Endothelial cell of umbilical vein (primary cell): ENCODE data around the gene GCAT. TPM values are rescaled to one million over a fixed set of nuclear protein-coding genes. Genes with fewer than 3 reads are reported as not detected.

Source experiments
- BruUV-seq: library from RNA; stranded (reverse); fragments of 400-500 nt; replicated peaks from 2 replicates; lab custom pipeline; 2021; lab: Mats Ljungman, UMichigan
- CTCF ChIA-PET: fragments of 300-600, 350-600 bp; sonication (Branson Sonifier 250); formaldehyde crosslinking; loops from one replicate; lab custom pipeline; 2021; ENCODE audit warnings: antibody characterized with exemption, inconsistent platforms; lab: Charles Lee
- POLR2A ChIA-PET: fragments of 300-600, 350-600 bp; sonication (Branson Sonifier 250); formaldehyde crosslinking; loops from one replicate; lab custom pipeline; 2021; ENCODE audit warnings: antibody characterized with exemption, inconsistent platforms; lab: Charles Lee
- DNase-seq: peaks from one replicate; pipeline ENCODE4 v3.0.0-alpha.2; 2011; ENCODE audit warnings: low read depth, low spot score
- FAIRE-seq: peaks from 2 replicates; lab custom pipeline; 2011; peaks lifted over from hg19 to GRCh38; lab: Jason Lieb, UNC
- H2AFZ ChIP-seq: 2 replicates; pipeline ENCODE4 v1.6.0; 2012; ENCODE audit warnings: low read depth, low read length, control low read depth, inconsistent platforms
- H3K27ac ChIP-seq: 2 replicates; pipeline ENCODE4 v1.5.1; 2011; ENCODE audit warnings: low read depth, mild to moderate bottlenecking, control low read depth, low read length, moderate library complexity; ENCODE audit not compliant: insufficient read depth
- H3K27me3 ChIP-seq, 2 experiments: 2 replicates each; pipeline versions ENCODE4 v1.6.0 to v1.6.1; 2011; ENCODE audit warnings: low read length in 2 of 2, mixed read lengths in 1 of 2; ENCODE audit not compliant: control insufficient read depth in 2 of 2, insufficient read depth in 2 of 2
- H3K36me3 ChIP-seq, 2 experiments: 2 replicates in 1 of 2; 3 replicates in 1 of 2; pipeline ENCODE4 v1.5.1; 2011; ENCODE audit warnings: low read length in 2 of 2, mild to moderate bottlenecking in 1 of 2, moderate library complexity in 1 of 2; ENCODE audit not compliant: control insufficient read depth in 2 of 2, insufficient read depth in 2 of 2; ENCODE audit errors: extremely low read depth in 1 of 2
- H3K4me1 ChIP-seq: 3 replicates; pipeline ENCODE4 v1.5.1; 2011; ENCODE audit warnings: mild to moderate bottlenecking, low read length; ENCODE audit not compliant: control insufficient read depth, insufficient read depth; ENCODE audit errors: extremely low read depth
- H3K4me2 ChIP-seq: 2 replicates; pipeline ENCODE4 v1.6.1; 2011; ENCODE audit warnings: low read length, control low read depth, mixed read lengths; ENCODE audit not compliant: insufficient read depth
- H3K4me3 ChIP-seq, 3 experiments: fragments of 200-600 bp in 1 of 3; sonication (generic), shearing (Covaris generic) in 1 of 3; replicated peaks in 1 of 3; 2 replicates each; pipeline ENCODE4 v1.5.1; 2011 to 2016; ENCODE audit warnings: control low read depth in 3 of 3, low read length in 3 of 3, mild to moderate bottlenecking in 2 of 3, inconsistent platforms in 1 of 3, low read depth in 1 of 3, moderate library complexity in 1 of 3; ENCODE audit not compliant: insufficient read depth in 1 of 3
- H3K79me2 ChIP-seq: 2 replicates; pipeline ENCODE4 v1.6.0; 2012; ENCODE audit warnings: low read length, inconsistent platforms; ENCODE audit not compliant: control insufficient read depth, insufficient read depth
- H3K9ac ChIP-seq: replicated peaks from 2 replicates; pipeline ENCODE3; 2011; ENCODE audit warnings: low read length, control low read depth; ENCODE audit not compliant: insufficient read depth; ENCODE audit errors: extremely low read depth
- H3K9me1 ChIP-seq: replicated peaks from 3 replicates; pipeline ENCODE4 v1.6.0; 2011; ENCODE audit warnings: mild to moderate bottlenecking, low read length; ENCODE audit not compliant: control insufficient read depth, insufficient read depth; ENCODE audit errors: extremely low read depth
- H3K9me3 ChIP-seq: replicated peaks from 2 replicates; pipeline ENCODE4 v1.5.1; 2012; ENCODE audit warnings: low read length, inconsistent platforms; ENCODE audit not compliant: control insufficient read depth, insufficient read depth
- H4K20me1 ChIP-seq: replicated peaks from 2 replicates; pipeline ENCODE3; 2011; ENCODE audit warnings: mild to moderate bottlenecking, low read length; ENCODE audit not compliant: control insufficient read depth, insufficient read depth; ENCODE audit errors: extremely low read depth
- CTCF ChIP-seq, 2 donors: IDR thresholded peaks; 1 replicate in 1 of 2; 2 replicates in 1 of 2; pipeline ENCODE4 v1.5.1; 2011; ENCODE audit warnings: low read length in 2 of 2, mild to moderate bottlenecking in 2 of 2, moderate library complexity in 2 of 2, control low read depth in 1 of 2, inconsistent platforms in 1 of 2, low read depth in 1 of 2; ENCODE audit not compliant: insufficient read depth in 1 of 2; ENCODE audit errors: extremely low read depth in 1 of 2
- FOS ChIP-seq: IDR thresholded peaks from 2 replicates; pipeline ENCODE4 v1.6.1; 2011; ENCODE audit warnings: mild to moderate bottlenecking, low read length, moderate library complexity, borderline replicate concordance; ENCODE audit not compliant: insufficient read depth
- GATA2 ChIP-seq: IDR thresholded peaks from 2 replicates; pipeline ENCODE4 v1.7.0; 2011; ENCODE audit warnings: low read depth, mild to moderate bottlenecking, moderate library complexity, mixed read lengths, low read length; ENCODE audit not compliant: insufficient read length, insufficient read depth
- JUN ChIP-seq: IDR thresholded peaks from 2 replicates; pipeline ENCODE4 v1.6.1; 2011; ENCODE audit warnings: borderline replicate concordance, low read depth; ENCODE audit not compliant: insufficient read length, insufficient read depth
- POLR2AphosphoS5 ChIP-seq: IDR thresholded peaks from 2 replicates; pipeline ENCODE4 v1.6.1; 2012; ENCODE audit warnings: low read depth, mild to moderate bottlenecking, control low read depth, low read length, moderate library complexity; ENCODE audit not compliant: insufficient read depth
- dilution Hi-C: fragments of 300-500 bp; cut with MboI; formaldehyde crosslinking; loops from one replicate; pipeline ENCODE4 v1.15.0; 2019; ENCODE audit warnings: low sequenced_read_pairs; ENCODE audit not compliant: extremely low pct_ligation_motif_present
- intact Hi-C: fragments of 100-400 bp; cut with micrococcal nuclease; formaldehyde crosslinking; loops from one replicate; pipeline ENCODE4 v1.10.0; 2022
- polyA plus RNA-seq, 4 experiments: library from polyadenylated mRNA; depleted of rRNA in 3 of 4; stranded (reverse) in 3 of 4; unstranded in 1 of 4; fragments of >200 nt; gene quantifications; 2 replicates each; pipeline versions ENCODE4 v1.2.1 to v1.2.3, GENCODE V29; 2011 to 2012; ENCODE audit warnings: missing spikeins in 1 of 4
- total RNA-seq: library from RNA; stranded (reverse); gene quantifications from 2 replicates; pipeline ENCODE4 v1.2.3, GENCODE V29; 2021

GCAT gene
- total and polyA plus RNA-seq, 2 donors (not counting 3 experiments of a cell fraction or from before 2014, with no cell fraction given) = 19.7 TPM

- dilution Hi-C loops (no loop called here), intact Hi-C loops (no loop called here)
- ChIA-PET CTCF (interaction anchor here (1.1 to 4.1 kb wide), 9 partner anchors 8 to 176 kb away, joined by 3 to 19 read pairs (median 4); no protein-coding TSS in a partner anchor), POLR2A (interaction anchor here (0.7 kb wide), 1 partner anchor 37 kb away, joined by 6 read pairs; a partner anchor contains a TSS)
- H4K20me1 ChIP-seq = no peaks in the 10 kb centered on the region
- peaks cover 10 to 50% of the 10 kb centered on the region in 2 experiments for H3K36me3 ChIP-seq
- no peaks in the 10 kb centered on the region for H3K79me2 ChIP-seq
- no peak overlapping the region for H3K9ac ChIP-seq
- FAIRE-seq (no peak), DNase-seq (no peak)
- H3K27ac ChIP-seq = no peak overlapping the region
- no peak for TF ChIP-seq POLR2AphosphoS5
- TF ChIP-seq FOS = no peak
- TF ChIP-seq CTCF (IDR thresholded peaks at IDR 0.05; ENCODE audit: extremely low read depth in 1 of 2, insufficient read depth in 1 of 2, low read depth in 1 of 2, low read length in 2 of 2) = peak; percentile 24 to 29
- TF ChIP-seq JUN = no peak
- TF ChIP-seq GATA2 = no peak
- no peak overlapping the region for H2AFZ ChIP-seq
- H3K4me3 ChIP-seq = no peak overlapping the region
- no peaks in the 10 kb centered on the region for H3K9me1 ChIP-seq
- no peaks in the 10 kb centered on the region for H3K9me3 ChIP-seq
- no peaks in the 10 kb centered on the region for H3K4me1 ChIP-seq
- no peak overlapping the region for H3K4me2 ChIP-seq
- BruUV-seq = no TSS peak
- H3K27me3 ChIP-seq = no peaks in the 10 kb centered on the region
These were observed 39.5 kb upstream of the GCAT start for GRCh38 chr22:37768273-37768672.
